HG02798 (cell line): ENCODE results near the gene FAM237A.

Experiments used
- ATAC-seq: cut with Tn5 transposase; IDR thresholded peaks from one replicate; pipeline ENCODE4 v1.9.1; 2021; ENCODE audit warnings: mild to moderate bottlenecking; ENCODE audit not compliant: unreplicated experiment, poor library complexity

FAM237A gene

DNA sequence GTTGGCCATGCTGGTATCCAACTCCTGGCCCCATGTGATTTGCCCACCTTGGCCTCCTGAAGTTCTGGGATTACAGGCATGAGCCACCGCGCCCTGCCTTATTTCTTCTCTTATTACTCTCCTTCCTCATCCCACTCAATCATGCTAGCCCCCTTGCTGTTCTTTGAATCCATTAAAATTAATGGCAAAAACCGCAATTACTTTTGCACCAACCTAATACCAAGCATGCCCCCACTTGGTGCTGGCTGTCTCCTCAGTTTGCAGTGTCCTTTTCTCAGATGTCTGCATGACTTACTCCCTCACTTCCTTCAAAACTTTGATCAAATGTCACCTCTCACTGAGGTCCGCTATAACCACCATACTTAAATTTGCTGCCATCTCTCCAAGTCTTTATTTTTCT lies 41.3 kb downstream of the FAM237A start:
- ATAC-seq = no peak

DNA sequence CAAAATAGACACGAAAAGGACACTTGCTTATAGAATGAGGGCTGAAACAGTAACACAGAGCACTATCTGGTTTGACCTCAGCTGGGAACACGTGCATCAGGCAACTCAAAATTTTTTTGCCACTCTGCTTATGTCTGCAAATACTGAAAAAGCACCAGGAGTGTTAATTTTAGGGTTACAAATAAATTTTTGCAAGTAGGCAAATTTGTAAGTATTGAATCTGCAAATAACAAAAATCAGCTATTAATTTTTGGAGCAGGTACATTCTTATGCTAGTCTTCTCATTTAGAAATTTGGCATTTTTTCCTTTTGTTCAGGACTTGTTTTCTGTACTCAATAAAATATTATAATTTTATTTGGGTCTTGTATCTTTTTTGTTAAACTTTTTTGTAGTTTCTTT lies 46.2 kb downstream of the FAM237A start:
- ATAC-seq = no peak

DNA sequence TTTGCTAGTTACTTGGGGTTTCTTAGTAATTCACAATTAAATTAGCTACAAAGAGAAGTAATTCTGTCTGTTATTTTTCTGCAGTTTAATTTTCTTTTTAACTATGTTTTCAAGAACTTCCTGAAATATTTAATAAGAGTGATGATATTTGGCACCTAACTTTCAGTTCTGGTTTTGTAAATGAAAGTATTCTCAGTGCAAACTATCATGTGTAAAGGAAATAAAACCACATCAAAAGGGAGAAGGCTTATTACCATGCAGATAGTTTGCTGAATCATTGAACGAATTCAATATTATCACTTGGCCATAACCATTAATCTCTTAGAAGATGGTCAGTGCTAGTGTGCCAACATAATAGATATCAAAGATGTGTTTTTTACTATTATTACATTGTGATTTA lies 46.7 kb downstream of the FAM237A start:
- ATAC-seq = no peak

DNA sequence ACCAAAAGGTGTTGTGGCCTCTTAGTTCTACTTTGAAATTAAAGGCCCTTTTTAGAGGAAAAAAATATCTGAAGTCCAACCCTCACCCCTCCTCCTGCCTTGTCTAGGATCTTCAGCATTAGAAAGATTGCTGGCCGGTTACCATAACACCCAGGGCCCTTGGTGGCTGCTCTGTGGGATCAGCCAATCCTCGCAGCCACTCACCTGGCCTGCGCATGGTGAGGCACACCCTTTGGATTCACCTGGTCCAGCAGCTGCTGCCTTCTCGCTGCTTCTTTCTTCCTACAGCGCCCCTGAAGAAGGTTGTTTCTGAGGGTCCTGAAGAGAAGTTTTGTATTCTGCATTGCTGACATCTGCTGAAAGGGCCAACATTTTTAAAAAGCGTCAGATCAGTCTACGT lies 50.7 kb downstream of the FAM237A start:
- no peak for ATAC-seq

DNA sequence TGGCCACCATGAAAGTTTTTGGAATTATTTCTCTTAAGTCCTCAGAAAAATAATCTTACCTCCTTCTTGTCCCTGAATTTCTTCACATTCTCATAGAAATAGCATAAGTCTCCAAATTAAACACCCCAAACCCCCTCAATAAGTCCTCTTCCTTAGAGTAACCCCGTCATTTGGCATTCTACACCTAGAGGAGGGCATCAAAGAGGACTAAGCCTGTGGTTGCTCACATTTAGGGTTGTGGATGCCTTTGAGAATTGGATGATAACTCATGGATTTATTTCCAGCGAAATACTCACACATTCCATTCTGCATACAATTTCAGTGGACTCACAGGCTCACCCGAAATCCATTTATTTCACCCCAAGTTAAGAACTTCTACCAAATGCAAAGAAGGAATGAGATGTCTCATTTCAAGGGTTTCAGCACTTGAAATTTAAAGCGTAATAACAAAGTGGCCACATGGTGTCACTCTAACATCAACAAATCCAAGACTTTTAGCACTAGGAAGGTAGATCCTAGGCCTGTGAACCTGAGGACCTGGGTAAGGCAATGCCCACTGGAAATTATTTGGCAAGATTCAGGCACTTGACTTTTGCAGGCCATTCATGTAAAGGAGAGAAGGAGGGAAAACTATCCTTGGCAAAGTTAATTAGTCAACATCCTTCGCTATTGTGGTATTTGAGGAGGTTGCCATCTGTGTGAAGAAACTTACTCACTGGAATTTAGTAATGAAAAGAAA lies 51.3 kb downstream of the FAM237A start:
- ATAC-seq = peak; percentile 73

DNA sequence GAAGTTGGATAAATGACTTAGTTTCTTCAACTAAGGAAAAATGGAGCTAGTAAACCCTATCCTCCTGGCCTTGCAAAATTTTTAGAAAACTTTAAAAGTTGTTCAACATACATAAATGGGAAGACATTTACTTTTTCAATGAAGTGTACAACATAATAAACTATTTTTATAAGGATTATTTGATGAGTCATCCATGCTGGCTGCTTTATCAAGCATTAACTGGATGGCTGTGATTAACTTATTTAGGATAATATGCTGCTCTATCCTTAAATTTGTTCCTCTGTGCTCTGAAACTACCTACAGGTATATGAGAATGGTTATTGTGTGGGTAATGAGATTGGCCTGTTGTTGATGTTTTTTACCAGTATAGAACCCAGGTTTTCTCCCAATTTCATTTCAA lies 54.6 kb downstream of the FAM237A start:
- no peak for ATAC-seq

DNA sequence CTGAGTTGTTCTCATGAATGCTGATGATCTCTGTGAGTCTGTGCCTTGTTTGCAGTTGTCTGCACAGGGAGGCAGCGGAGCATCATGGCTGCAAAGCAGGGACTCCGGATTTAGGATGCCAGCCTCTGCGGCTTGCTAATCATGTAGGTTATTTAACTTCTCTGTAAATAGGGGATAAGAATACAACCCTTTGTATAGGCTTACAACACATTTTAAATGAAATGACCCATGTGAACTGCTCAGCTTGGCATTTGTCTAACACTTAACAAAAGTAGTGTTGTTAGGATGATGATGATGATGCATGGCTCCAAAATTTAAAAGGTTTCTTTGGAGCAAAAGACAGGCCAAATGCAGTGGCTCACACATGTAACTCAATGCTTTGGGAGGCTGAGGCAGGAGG lies 56.5 kb downstream of the FAM237A start:
- no peak for ATAC-seq
